Upper lobe of right lung (tissue), 1 donor: ENCODE results near the gene SRGN. TPM values are rescaled to one million over a fixed set of nuclear protein-coding genes. Genes with fewer than 3 reads are reported as not detected.
"Not testable (repeated sequence)": the region's sequence is repeated elsewhere in the genome, so short reads cannot be mapped to it uniquely, and the experiment has no call there.

Experiments used
- ATAC-seq: fragments of 200-7000 bp; cut with Tn5 transposase; one replicate; pipeline ENCODE4 v1.9.1; 2020; ENCODE audit warnings: mild to moderate bottlenecking, moderate library complexity
- DNase-seq: peaks from one replicate; pipeline ENCODE4 v3.0.0-alpha.2; 2020
- H3K27ac ChIP-seq: fragments of 200-600 bp; one replicate; pipeline ENCODE4 v1.8.0; 2022
- H3K27me3 ChIP-seq: fragments of 200-600 bp; one replicate; pipeline ENCODE4 v1.8.0; 2022; ENCODE audit warnings: mild to moderate bottlenecking
- H3K36me3 ChIP-seq: fragments of 200-600 bp; one replicate; pipeline ENCODE4 v1.8.0; 2022
- H3K4me1 ChIP-seq: fragments of 200-600 bp; one replicate; pipeline ENCODE4 v1.8.0; 2022
- H3K4me3 ChIP-seq: fragments of 200-600 bp; one replicate; pipeline ENCODE4 v1.8.0; 2022; ENCODE audit warnings: mild to moderate bottlenecking
- H3K9me3 ChIP-seq: fragments of 200-600 bp; one replicate; pipeline ENCODE4 v1.8.0; 2022
- CTCF ChIP-seq: fragments of 200-600 bp; IDR thresholded peaks from one replicate; pipeline ENCODE4 v1.8.0; 2022; ENCODE audit warnings: antibody characterized with exemption
- intact Hi-C: fragments of 100-400 bp; cut with DNase I; formaldehyde crosslinking; loops from one replicate; pipeline ENCODE4 v1.11.0; 2022
- total RNA-seq: library from RNA; stranded (reverse); fragmentation: NEBNext Ultra II Directional; extraction: Animal tissue kit (Norgen Biotek cat#: 25700); gene quantifications from one replicate; pipeline ENCODE4 v1.2.1, GENCODE V29; 2021
- donor health status: DM: no; HTN: yes; CAD: no; lungs with severe emphysema.

SRGN gene
- total RNA-seq, 1 donor from 2014 or later: 225 TPM

DNA sequence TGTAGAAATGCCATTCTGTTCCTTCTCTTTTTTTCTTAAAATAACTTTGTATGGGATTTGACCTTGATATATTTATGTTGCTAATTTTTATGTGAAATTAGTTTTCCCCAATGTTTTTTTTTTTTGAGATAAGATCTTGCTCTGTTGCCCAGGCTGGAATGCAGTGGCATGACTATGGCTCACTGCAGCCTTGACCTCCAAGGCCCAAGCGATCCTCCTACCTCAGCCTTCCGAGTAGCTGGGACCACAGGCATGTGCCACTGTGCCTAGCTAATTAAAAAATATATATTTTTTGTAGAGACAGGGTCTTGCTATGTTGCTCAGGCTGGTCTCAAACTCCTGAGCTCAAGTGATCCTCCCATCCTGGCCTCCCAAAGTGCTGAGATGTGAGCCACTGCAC, 52.1 kb downstream of the SRGN start:
- Histone ChIP-seq H3K9me3 (no peaks in the 10 kb centered on the region), H3K27me3 (no peaks in the 10 kb centered on the region), H3K4me1 (peaks cover 4% of the 10 kb centered on the region), H3K27ac (no peak overlapping the region), H3K36me3 (peaks cover 17% of the 10 kb centered on the region), H3K4me3 (no peak overlapping the region)
- no peak for DNase-seq
- no peak for TF ChIP-seq CTCF
- intact Hi-C loops: no loop called here
- ATAC-seq: no peak

GRCh38 chr10:69141304-69141703, 53.4 kb downstream of the SRGN start:
- H3K36me3 ChIP-seq: peaks cover 18% of the 10 kb centered on the region
- H3K4me3 ChIP-seq: no peak overlapping the region
- no peaks in the 10 kb centered on the region for H3K9me3 ChIP-seq
- TF ChIP-seq CTCF: no peak
- DNase-seq (no peak), ATAC-seq (no peak)
- peaks cover 4% of the 10 kb centered on the region for H3K4me1 ChIP-seq
- intact Hi-C loops: no loop called here
- H3K27ac ChIP-seq: no peak overlapping the region
- no peaks in the 10 kb centered on the region for H3K27me3 ChIP-seq

GRCh38 chr10:69142074-69142473, 54.2 kb downstream of the SRGN start:
- H3K27ac ChIP-seq, intact Hi-C loops, ATAC-seq, H3K4me3 ChIP-seq, H3K9me3 ChIP-seq, H3K27me3 ChIP-seq, DNase-seq, H3K4me1 ChIP-seq: not testable (repeated sequence)
- peaks cover 15% of the 10 kb centered on the region for H3K36me3 ChIP-seq

- no peaks in the 10 kb centered on the region for H3K27me3 ChIP-seq
- DNase-seq (no peak), ATAC-seq (no peak)
- peaks cover 4% of the 10 kb centered on the region for H3K4me1 ChIP-seq
- intact Hi-C loops: no loop called here
- H3K27ac ChIP-seq: no peak overlapping the region
- H3K4me3 ChIP-seq: no peak overlapping the region
- peaks cover 6% of the 10 kb centered on the region for H3K36me3 ChIP-seq
- TF ChIP-seq CTCF: no peak
- no peaks in the 10 kb centered on the region for H3K9me3 ChIP-seq
These were observed 55.1 kb downstream of the SRGN start for GRCh38 chr10:69142983-69143382.

GRCh38 chr10:69145329-69145728, 57.4 kb downstream of the SRGN start:
- intact Hi-C loops: no loop called here

GRCh38 chr10:69145864-69146263, 58.0 kb downstream of the SRGN start:
- TF ChIP-seq CTCF: no peak
- intact Hi-C loops: no loop called here
- Histone ChIP-seq H3K36me3 (peaks cover 6% of the 10 kb centered on the region), H3K9me3 (no peaks in the 10 kb centered on the region), H3K27ac (no peak overlapping the region), H3K4me1 (peaks cover 4% of the 10 kb centered on the region), H3K27me3 (no peaks in the 10 kb centered on the region), H3K4me3 (no peak overlapping the region)
- ATAC-seq: no peak
- DNase-seq: no peak

More at GRCh38 chr10:69145329-69145728, 57.4 kb downstream of the SRGN start:
- Histone ChIP-seq H3K27ac (no peak overlapping the region), H3K36me3 (peaks cover 6% of the 10 kb centered on the region), H3K27me3 (no peaks in the 10 kb centered on the region), H3K4me3 (no peak overlapping the region), H3K9me3 (no peaks in the 10 kb centered on the region), H3K4me1 (peaks cover 4% of the 10 kb centered on the region)
- no peak for ATAC-seq
- TF ChIP-seq CTCF: no peak
- no peak for DNase-seq
